Mesendoderm (in vitro differentiated cells): Measurements from ENCODE around the gene DHX58.

Source experiments
- DNase-seq: peaks from one replicate; pipeline ENCODE4 v3.0.0; 2013
- H2AK5ac ChIP-seq: 2 replicates; pipeline ENCODE4 v1.6.1; 2013; ENCODE audit warnings: low read length, inconsistent platforms
- H2BK120ac ChIP-seq: 2 replicates; pipeline ENCODE4 v1.6.1; 2013; ENCODE audit warnings: low read depth, mild to moderate bottlenecking, low read length, moderate library complexity, mixed read lengths
- H2BK15ac ChIP-seq: replicated peaks from 2 replicates; pipeline ENCODE4 v1.6.1; 2013; ENCODE audit warnings: low read depth, mild to moderate bottlenecking, moderate library complexity
- H2BK5ac ChIP-seq: 2 replicates; pipeline ENCODE4 v1.6.1; 2013; ENCODE audit warnings: low read length, inconsistent platforms
- H3K18ac ChIP-seq: 2 replicates; pipeline ENCODE4 v1.6.1; 2013; ENCODE audit warnings: mild to moderate bottlenecking, low read length, mixed read lengths
- H3K23ac ChIP-seq: one replicate; pipeline ENCODE4 v1.6.1; 2013; ENCODE audit warnings: low read length
- H3K27ac ChIP-seq: 2 replicates; pipeline ENCODE4 v1.5.1; 2013; ENCODE audit warnings: low read depth, mild to moderate bottlenecking, inconsistent platforms, low read length, moderate library complexity
- H3K27me3 ChIP-seq: 2 replicates; pipeline ENCODE4 v1.6.1; 2013; ENCODE audit warnings: low read length, control low read depth, mild to moderate bottlenecking, inconsistent platforms; ENCODE audit not compliant: insufficient read depth, poor library complexity
- H3K36me3 ChIP-seq: 2 replicates; pipeline ENCODE4 v1.6.1; 2013; ENCODE audit warnings: low read length, inconsistent platforms; ENCODE audit not compliant: control insufficient read depth, insufficient read depth
- H3K4ac ChIP-seq: one replicate; pipeline ENCODE4 v1.6.1; 2013; ENCODE audit warnings: low read depth, mild to moderate bottlenecking, low read length, moderate library complexity
- H3K4me1 ChIP-seq: 2 replicates; pipeline ENCODE4 v1.6.1; 2013; ENCODE audit warnings: low read depth, low read length, inconsistent platforms; ENCODE audit not compliant: control insufficient read depth
- H3K4me2 ChIP-seq: 2 replicates; pipeline ENCODE4 v1.6.1; 2013; ENCODE audit warnings: low read length
- H3K4me3 ChIP-seq: 2 replicates; pipeline ENCODE4 v1.5.1; 2013; ENCODE audit warnings: mild to moderate bottlenecking, low read length
- H3K56ac ChIP-seq: one replicate; pipeline ENCODE4 v1.6.1; 2013; ENCODE audit warnings: low read length
- H3K79me1 ChIP-seq: 2 replicates; pipeline ENCODE4 v1.6.1; 2013; ENCODE audit warnings: low read length, inconsistent platforms
- H3K79me2 ChIP-seq: 2 replicates; pipeline ENCODE4 v1.6.1; 2013; ENCODE audit warnings: mild to moderate bottlenecking, low read length; ENCODE audit not compliant: control insufficient read depth, insufficient read depth
- H3K9ac ChIP-seq: 2 replicates; pipeline ENCODE4 v1.6.1; 2013; ENCODE audit warnings: low read length, inconsistent platforms
- H4K5ac ChIP-seq: one replicate; pipeline ENCODE4 v1.6.1; 2013; ENCODE audit warnings: low read length
- H4K8ac ChIP-seq: one replicate; pipeline ENCODE4 v1.6.1; 2013; ENCODE audit warnings: low read depth, mild to moderate bottlenecking, control low read depth, low read length, moderate library complexity
- WGBS: extraction: QIAGEN DNeasy Blood & Tissue Kit; methylation state at CpG from one replicate; pipeline ENCODE4 v1.1.7; 2013; ENCODE audit warnings: low lambda C conversion rate, missing lambda C conversion rate; ENCODE audit not compliant: insufficient coverage; ENCODE audit errors: extremely low coverage; 5-methylcytosine and 5-hydroxymethylcytosine counted together

Gene DHX58

DNA sequence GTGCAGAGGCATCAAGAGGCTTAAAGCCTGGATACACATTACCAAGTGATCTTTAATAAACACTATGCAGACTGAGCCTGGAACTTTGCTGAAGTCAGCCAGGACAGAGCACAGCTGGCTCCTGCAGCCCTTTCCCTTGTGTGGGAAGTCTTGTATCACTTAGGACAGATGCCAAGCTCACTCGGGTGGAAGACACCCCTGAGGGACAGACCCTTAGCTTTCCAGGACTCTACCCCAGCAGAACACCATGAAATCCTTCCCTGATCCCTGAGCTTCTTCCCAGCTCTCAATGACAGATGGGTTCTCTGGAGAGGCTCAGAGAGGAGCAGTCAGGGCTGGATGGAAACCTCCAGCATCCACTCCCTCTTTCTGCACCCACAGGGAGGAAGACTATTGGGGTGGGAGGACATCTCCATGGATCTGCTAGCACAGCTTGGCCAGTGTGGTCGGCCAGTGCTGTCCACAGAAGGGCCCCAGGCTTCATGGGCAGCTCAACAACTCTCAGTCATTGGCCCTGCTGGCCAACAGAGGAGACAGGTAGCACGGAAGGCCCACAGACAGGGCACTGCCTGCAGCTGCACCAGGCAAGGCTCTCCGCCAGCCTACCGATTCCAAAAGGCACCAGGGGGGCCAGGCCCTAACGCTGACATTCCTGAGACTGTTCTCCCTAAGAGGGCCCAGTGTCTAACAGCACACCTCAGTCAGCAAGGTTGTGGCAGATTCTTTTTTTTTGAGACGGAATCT, 26.4 kb upstream of the DHX58 start:
- peaks cover 4% of the 10 kb centered on the region for H3K36me3 ChIP-seq
- no CpG with 5 or more reads among the region's 7 CpGs for WGBS
- DNase-seq, result no peak

DNA sequence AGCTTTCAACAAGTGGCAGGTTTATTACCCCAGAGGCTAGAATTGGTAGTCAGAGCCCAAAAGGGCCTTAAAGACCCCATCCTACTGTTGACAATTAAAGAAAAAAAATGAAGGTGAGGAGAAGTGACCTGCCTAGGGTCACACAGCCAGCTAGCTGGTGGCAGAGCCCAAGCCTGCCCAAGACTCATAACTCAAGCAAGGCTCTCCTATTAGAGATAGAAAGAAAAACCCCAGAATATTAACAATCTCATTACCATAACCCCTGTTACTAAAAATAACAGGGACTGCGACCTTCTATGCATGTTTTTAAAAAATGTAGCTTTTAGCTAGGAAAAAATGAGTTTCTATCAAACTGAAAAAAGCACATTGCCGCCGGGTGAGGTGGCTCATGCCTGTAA, 24.1 kb upstream of the DHX58 start:
- no peak overlapping the region for H3K56ac ChIP-seq
- H3K27me3 ChIP-seq, result no peaks in the 10 kb centered on the region
- H3K4me3 ChIP-seq, result no peak overlapping the region
- WGBS, result no CpG with 5 or more reads among the region's 3 CpGs
- H3K27ac ChIP-seq, result no peak overlapping the region
- H2AK5ac ChIP-seq, result no peak overlapping the region
- no peak overlapping the region for H4K5ac ChIP-seq
- H3K79me2 ChIP-seq, result peaks cover 32% of the 10 kb centered on the region
- H3K79me1 ChIP-seq, result peaks cover 41% of the 10 kb centered on the region
- no peak overlapping the region for H2BK15ac ChIP-seq
- no peak overlapping the region for H3K18ac ChIP-seq
- peaks cover 6% of the 10 kb centered on the region for H3K4me1 ChIP-seq
- H3K36me3 ChIP-seq, result no peaks in the 10 kb centered on the region
- H4K8ac ChIP-seq, result no peak overlapping the region
- no peak overlapping the region for H3K4ac ChIP-seq
- DNase-seq, result no peak
- no peak overlapping the region for H3K4me2 ChIP-seq
- H2BK120ac ChIP-seq, result no peak overlapping the region
- H3K23ac ChIP-seq, result no peak overlapping the region
- H2BK5ac ChIP-seq, result no peak overlapping the region
- no peak overlapping the region for H3K9ac ChIP-seq

More for the DNA sequence above, 26.4 kb upstream of the DHX58 start:
- peaks cover 35% of the 10 kb centered on the region for H3K79me1 ChIP-seq
- H3K4me3 ChIP-seq, result no peak overlapping the region
- H3K79me2 ChIP-seq, result peaks cover 35% of the 10 kb centered on the region
- H3K4me2 ChIP-seq, result no peak overlapping the region
- no peak overlapping the region for H4K5ac ChIP-seq
- H2BK15ac ChIP-seq, result no peak overlapping the region
- H3K18ac ChIP-seq, result no peak overlapping the region
- no peak overlapping the region for H2BK5ac ChIP-seq
- H3K23ac ChIP-seq, result no peak overlapping the region
- no peak overlapping the region for H4K8ac ChIP-seq
- no peak overlapping the region for H3K56ac ChIP-seq
- no peaks in the 10 kb centered on the region for H3K27me3 ChIP-seq
- no peak overlapping the region for H2AK5ac ChIP-seq
- H2BK120ac ChIP-seq, result no peak overlapping the region
- peaks cover 6% of the 10 kb centered on the region for H3K4me1 ChIP-seq
- no peak overlapping the region for H3K9ac ChIP-seq
- no peak overlapping the region for H3K4ac ChIP-seq
- no peak overlapping the region for H3K27ac ChIP-seq

DNA sequence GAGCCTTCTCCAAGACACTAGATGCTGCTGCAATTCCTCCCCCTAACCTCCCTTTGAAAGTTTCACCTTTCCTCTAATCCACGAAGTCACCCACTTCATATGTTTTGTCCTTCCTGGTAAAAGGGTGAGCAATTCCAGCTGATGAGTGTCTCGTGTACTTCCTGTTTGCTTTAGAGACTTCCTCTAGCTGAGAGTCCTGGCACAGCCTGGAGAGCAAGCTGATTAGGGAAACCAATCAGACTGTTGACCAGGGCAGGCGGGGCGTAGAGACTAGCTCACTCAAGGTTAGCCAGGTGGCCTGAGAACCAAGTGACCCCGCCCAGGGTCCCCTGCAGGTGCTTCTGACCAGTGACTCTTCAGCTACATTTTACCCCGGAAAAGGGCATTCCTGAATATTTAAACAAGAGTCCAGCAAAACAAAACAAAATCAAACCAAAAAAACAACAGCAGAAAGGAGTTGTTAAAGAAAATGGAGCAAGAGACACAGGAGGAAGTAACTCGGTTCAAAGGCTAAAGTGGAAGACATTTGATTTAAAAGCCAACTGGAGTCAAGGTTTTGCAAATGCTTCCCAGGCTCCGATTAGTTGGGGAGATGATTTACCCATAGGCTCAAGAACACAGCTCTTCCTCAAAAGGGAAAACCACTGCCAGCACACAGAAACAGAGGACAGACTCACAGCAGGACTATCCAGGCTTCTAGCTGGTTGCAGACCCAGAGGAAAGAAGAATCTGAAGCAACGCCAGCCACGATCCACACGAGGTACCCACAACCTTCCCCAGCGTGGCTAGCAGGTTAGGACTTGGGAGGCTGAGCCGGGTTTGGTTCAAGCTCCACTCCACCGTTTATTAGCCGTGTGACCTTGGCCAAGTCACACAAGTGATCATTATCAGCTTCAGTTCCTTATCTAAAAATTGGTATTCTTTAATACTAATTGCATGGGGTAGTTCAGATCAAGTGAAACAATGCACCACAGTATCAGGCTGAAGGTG, 23.4 kb upstream of the DHX58 start:
- H3K27me3 ChIP-seq, result no peaks in the 10 kb centered on the region
- no peak overlapping the region for H4K8ac ChIP-seq
- H3K9ac ChIP-seq, result no peak overlapping the region
- H4K5ac ChIP-seq, result no peak overlapping the region
- no peak overlapping the region for H2BK120ac ChIP-seq
- no peak overlapping the region for H2BK15ac ChIP-seq
- peaks cover 28% of the 10 kb centered on the region for H3K79me2 ChIP-seq
- peak; percentile 74 for DNase-seq
- no peak overlapping the region for H3K23ac ChIP-seq
- no peak overlapping the region for H3K27ac ChIP-seq
- no peak overlapping the region for H2BK5ac ChIP-seq
- no peak overlapping the region for H3K4me3 ChIP-seq
- H3K18ac ChIP-seq, result no peak overlapping the region
- WGBS, result no CpG with 5 or more reads among the region's 15 CpGs
- H3K4me2 ChIP-seq, result no peak overlapping the region
- no peak overlapping the region for H3K56ac ChIP-seq
- no peak overlapping the region for H3K4ac ChIP-seq
- H3K79me1 ChIP-seq, result peaks cover 38% of the 10 kb centered on the region
- H2AK5ac ChIP-seq, result no peak overlapping the region
- no peaks in the 10 kb centered on the region for H3K36me3 ChIP-seq
- H3K4me1 ChIP-seq, result peaks cover 6% of the 10 kb centered on the region

DNA sequence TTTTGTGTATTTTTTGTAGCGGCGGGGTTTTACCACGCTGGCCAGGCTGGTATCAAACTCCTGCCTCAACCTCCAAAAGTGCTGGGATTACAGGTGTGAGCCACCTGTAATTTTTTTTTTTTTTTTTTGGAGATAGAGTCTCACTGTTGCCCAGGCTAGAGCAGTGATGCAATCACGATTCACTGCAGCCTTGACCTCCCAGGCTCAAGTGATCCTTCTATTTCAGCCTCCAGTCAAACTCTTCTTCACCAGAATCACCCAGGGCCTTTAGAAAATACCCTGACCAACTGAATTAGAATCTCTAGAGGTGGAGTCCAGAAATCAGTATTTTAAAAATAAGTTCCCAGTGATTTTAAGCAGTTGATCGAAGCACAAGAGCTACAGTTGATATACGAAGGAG, 22.6 kb upstream of the DHX58 start:
- Histone ChIP-seq H3K4ac (no peak overlapping the region), H2BK15ac (no peak overlapping the region), H3K23ac (no peak overlapping the region), H3K79me1 (peaks cover 38% of the 10 kb centered on the region), H2BK5ac (no peak overlapping the region), H3K9ac (no peak overlapping the region), H3K4me3 (no peak overlapping the region), H3K79me2 (peaks cover 28% of the 10 kb centered on the region), H4K8ac (no peak overlapping the region), H3K27me3 (no peaks in the 10 kb centered on the region), H3K36me3 (no peaks in the 10 kb centered on the region), H3K4me1 (peaks cover 6% of the 10 kb centered on the region), H3K4me2 (no peak overlapping the region), H3K18ac (no peak overlapping the region), H3K56ac (no peak overlapping the region), H4K5ac (no peak overlapping the region), H3K27ac (no peak overlapping the region), H2AK5ac (no peak overlapping the region), H2BK120ac (no peak overlapping the region)
- DNase-seq, result no peak
- WGBS, result no CpG with 5 or more reads among the region's 6 CpGs

DNA sequence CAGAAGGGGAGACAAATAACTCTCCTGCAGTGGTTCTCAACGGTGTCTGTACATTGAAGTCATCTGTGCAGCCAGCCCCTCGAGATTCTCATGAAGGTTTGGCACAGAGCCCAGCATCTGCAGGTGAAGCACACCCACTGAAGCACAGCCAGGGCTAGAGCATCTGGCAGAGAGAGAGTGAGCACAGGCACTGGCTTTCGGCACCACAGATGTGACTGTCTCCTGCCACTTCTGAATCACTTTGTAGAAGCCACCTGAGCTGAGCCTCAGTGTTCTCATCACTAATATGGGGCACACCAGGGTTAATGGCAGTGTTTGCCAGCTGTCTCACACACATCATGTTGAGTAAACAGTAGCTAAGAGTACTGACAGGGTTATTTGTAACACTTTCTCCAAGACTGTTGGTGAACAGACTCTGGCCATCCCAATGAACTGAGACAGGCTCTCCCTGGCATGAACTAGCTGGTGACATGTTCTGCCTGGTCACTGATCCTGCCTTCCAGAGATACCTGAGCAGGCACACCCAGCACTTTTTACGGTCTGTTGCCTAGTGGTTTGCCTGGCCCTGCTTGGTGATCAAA, 21.0 kb upstream of the DHX58 start:
- Histone ChIP-seq H3K4me1 (peaks cover 6% of the 10 kb centered on the region), H3K23ac (no peak overlapping the region)

More for the DNA sequence above, 21.0 kb upstream of the DHX58 start:
- Histone ChIP-seq H3K27ac (no peak overlapping the region), H3K18ac (no peak overlapping the region), H4K8ac (no peak overlapping the region), H4K5ac (no peak overlapping the region), H3K4me3 (no peak overlapping the region), H3K36me3 (peaks cover 7% of the 10 kb centered on the region), H3K4me2 (no peak overlapping the region), H2BK5ac (no peak overlapping the region), H3K79me2 (peaks cover 19% of the 10 kb centered on the region), H2BK120ac (no peak overlapping the region), H3K79me1 (peaks cover 27% of the 10 kb centered on the region), H2BK15ac (no peak overlapping the region), H3K56ac (no peak overlapping the region), H3K4ac (no peak overlapping the region), H3K9ac (no peak overlapping the region), H3K27me3 (no peaks in the 10 kb centered on the region), H2AK5ac (no peak overlapping the region)
- DNase-seq, result no peak
- no CpG with 5 or more reads among the region's 4 CpGs for WGBS
